Measurements from ENCODE around the gene NPHP4. TPM values are rescaled to one million over a fixed set of nuclear protein-coding genes. Genes with fewer than 3 reads are reported as not detected.

Gene NPHP4
- total RNA-seq, 1 experiment from 2014 or later = 20.0 TPM

DNA sequence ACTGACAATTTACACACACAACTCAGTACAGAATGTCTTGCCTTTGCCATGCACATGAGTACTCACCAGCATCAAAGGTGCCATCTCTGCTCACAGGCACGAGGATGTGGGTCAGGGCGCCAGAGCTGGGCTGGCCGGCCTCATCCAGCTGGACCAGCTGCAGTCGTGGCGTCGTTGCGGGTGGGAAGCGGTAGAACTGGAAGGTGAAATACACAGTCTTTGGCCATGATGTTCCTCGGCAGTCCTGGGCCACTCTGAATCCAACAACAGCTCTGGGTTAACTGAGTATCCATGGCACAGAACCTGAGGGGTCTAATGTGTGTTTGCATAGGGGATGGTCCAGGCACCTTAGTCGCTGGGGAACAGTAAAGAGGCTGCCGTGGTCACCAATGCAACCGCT is 87.7 kb downstream of the NPHP4 start:
- Histone ChIP-seq H3K36me3 (ENCODE audit: control insufficient read depth in 1 of 2, insufficient read depth in 2 of 2, low read length in 2 of 2) (peaks cover 0 to 3% of the 10 kb centered on the region in 2 experiments; a peak in 1 of 4 replicates), H3K27ac (ENCODE audit: low read depth, low read length) (no peak overlapping the region), H3K79me2 (ENCODE audit: insufficient read depth, low read length) (no peaks in the 10 kb centered on the region), H3K9me3 (ENCODE audit: control insufficient read depth in 1 of 2, insufficient read depth in 1 of 2, low read depth in 1 of 2, low read length in 2 of 2) (no peaks in the 10 kb centered on the region), H3K4me3 (replicated peaks in 1 of 2; ENCODE audit: low read depth in 1 of 2, low read length in 2 of 2) (no peak overlapping the region), H3K9ac (ENCODE audit: low read length) (no peak overlapping the region), H3K9me2 (ENCODE audit: insufficient read depth) (no peaks in the 10 kb centered on the region), H2AFZ (ENCODE audit: low read depth, low read length, poor library complexity, severe bottlenecking) (no peak overlapping the region), H3K4me1 (ENCODE audit: control insufficient read depth in 1 of 2, insufficient read depth in 2 of 2, low read length in 2 of 2) (no peaks in the 10 kb centered on the region), H3K27me3 (ENCODE audit: insufficient read depth, low read length) (no peaks in the 10 kb centered on the region), H4K20me1 (ENCODE audit: insufficient read depth) (no peaks in the 10 kb centered on the region), H3K4me2 (ENCODE audit: low read length) (no peak overlapping the region)
- intact Hi-C loops (cut with micrococcal nuclease) = no loop called here
- TF ChIP-seq ZFX (IDR thresholded peaks at IDR 0.05) = no peak
- TF ChIP-seq POLR2A (IDR thresholded peaks at IDR 0.05; ENCODE audit: borderline replicate concordance, extremely low read depth, insufficient read depth, insufficient read length) = no peak
- no peak for TF ChIP-seq ZNF274 (IDR thresholded peaks at IDR 0.05; ENCODE audit: low read depth, low read length)
- TF ChIP-seq EGR1 (IDR thresholded peaks at IDR 0.05; ENCODE audit: low read depth) = no peak
- TF ChIP-seq EZH2 (IDR thresholded peaks at IDR 0.05) = no peak
- TF ChIP-seq SP1 (IDR thresholded peaks at IDR 0.05; ENCODE audit: low read depth) = no peak
- no peak for TF ChIP-seq JUND (IDR thresholded peaks at IDR 0.05)
- no peak for ATAC-seq
- ChIA-PET POLR2A (no interaction called here), CTCF (no interaction called here), RAD21 (ENCODE audit: low non-redundant PET in 1 of 2, low total read pairs in 2 of 2, uncharacterized antibody in 2 of 2, unreplicated experiment in 2 of 2) (no interaction called here)
- no TSS peak for BruUV-seq (replicated peaks)
- DNase-seq (ENCODE audit: low read depth, low spot score) = no peak

DNA sequence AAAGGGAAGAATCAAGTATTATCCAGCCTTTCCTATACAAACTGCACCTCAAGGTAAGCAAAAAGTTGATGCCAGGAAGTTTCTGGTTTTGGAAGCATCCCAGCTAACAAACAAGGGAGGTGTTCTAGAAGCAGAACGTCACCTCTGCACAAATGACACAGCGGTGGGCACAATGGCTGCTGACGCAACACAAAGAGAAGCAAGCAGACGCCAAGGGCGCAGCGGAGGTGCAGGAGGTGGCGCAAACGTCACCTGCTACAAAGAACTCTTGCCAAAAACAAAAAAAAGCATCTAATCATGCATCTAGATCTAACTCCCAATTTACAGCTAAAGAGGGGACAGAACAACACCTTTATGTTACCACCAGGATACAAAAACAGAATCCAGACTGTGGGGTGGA is 88.5 kb downstream of the NPHP4 start:
- Histone ChIP-seq H3K4me3 (replicated peaks in 1 of 2; ENCODE audit: low read depth in 1 of 2, low read length in 2 of 2) (no peak overlapping the region), H2AFZ (ENCODE audit: low read depth, low read length, poor library complexity, severe bottlenecking) (no peak overlapping the region), H3K4me2 (ENCODE audit: low read length) (no peak overlapping the region), H3K79me2 (ENCODE audit: insufficient read depth, low read length) (no peaks in the 10 kb centered on the region), H4K20me1 (ENCODE audit: insufficient read depth) (no peaks in the 10 kb centered on the region), H3K27ac (ENCODE audit: low read depth, low read length) (no peak overlapping the region), H3K4me1 (ENCODE audit: control insufficient read depth in 1 of 2, insufficient read depth in 2 of 2, low read length in 2 of 2) (no peaks in the 10 kb centered on the region), H3K9me2 (ENCODE audit: insufficient read depth) (no peaks in the 10 kb centered on the region), H3K36me3 (ENCODE audit: control insufficient read depth in 1 of 2, insufficient read depth in 2 of 2, low read length in 2 of 2) (peaks cover 0 to 3% of the 10 kb centered on the region in 2 experiments; a peak in 1 of 4 replicates), H3K9me3 (ENCODE audit: control insufficient read depth in 1 of 2, insufficient read depth in 1 of 2, low read depth in 1 of 2, low read length in 2 of 2) (no peaks in the 10 kb centered on the region), H3K9ac (ENCODE audit: low read length) (no peak overlapping the region), H3K27me3 (ENCODE audit: insufficient read depth, low read length) (no peaks in the 10 kb centered on the region)
- no peak for TF ChIP-seq SRF (IDR thresholded peaks at IDR 0.05; ENCODE audit: low read depth)
- TF ChIP-seq TCF7L2 (IDR thresholded peaks at IDR 0.05; ENCODE audit: borderline replicate concordance, extremely low read depth, insufficient read depth, insufficient read length) = no peak
- TF ChIP-seq CEBPB (IDR thresholded peaks at IDR 0.05; ENCODE audit: low read depth) = no peak
- TF ChIP-seq EGR1 (IDR thresholded peaks at IDR 0.05; ENCODE audit: low read depth) = no peak
- no peak for TF ChIP-seq EZH2phosphoT487 (IDR thresholded peaks at IDR 0.05; ENCODE audit: borderline replicate concordance)
- TF ChIP-seq, protein P1, sequence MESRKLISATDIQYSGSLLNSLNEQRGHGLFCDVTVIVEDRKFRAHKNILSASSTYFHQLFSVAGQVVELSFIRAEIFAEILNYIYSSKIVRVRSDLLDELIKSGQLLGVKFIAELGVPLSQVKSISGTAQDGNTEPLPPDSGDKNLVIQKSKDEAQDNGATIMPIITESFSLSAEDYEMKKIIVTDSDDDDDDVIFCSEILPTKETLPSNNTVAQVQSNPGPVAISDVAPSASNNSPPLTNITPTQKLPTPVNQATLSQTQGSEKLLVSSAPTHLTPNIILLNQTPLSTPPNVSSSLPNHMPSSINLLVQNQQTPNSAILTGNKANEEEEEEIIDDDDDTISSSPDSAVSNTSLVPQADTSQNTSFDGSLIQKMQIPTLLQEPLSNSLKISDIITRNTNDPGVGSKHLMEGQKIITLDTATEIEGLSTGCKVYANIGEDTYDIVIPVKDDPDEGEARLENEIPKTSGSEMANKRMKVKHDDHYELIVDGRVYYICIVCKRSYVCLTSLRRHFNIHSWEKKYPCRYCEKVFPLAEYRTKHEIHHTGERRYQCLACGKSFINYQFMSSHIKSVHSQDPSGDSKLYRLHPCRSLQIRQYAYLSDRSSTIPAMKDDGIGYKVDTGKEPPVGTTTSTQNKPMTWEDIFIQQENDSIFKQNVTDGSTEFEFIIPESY (IDR thresholded peaks at IDR 0.05; ENCODE audit: extremely low read depth, insufficient replicate concordance, low read length) = no peak
- TF ChIP-seq, protein P2, sequence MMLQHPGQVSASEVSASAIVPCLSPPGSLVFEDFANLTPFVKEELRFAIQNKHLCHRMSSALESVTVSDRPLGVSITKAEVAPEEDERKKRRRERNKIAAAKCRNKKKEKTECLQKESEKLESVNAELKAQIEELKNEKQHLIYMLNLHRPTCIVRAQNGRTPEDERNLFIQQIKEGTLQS (IDR thresholded peaks at IDR 0.05) = no peak
- no peak for TF ChIP-seq POLR2A (IDR thresholded peaks at IDR 0.05; ENCODE audit: borderline replicate concordance, extremely low read depth, insufficient read depth, insufficient read length)
- TF ChIP-seq, protein P3, sequence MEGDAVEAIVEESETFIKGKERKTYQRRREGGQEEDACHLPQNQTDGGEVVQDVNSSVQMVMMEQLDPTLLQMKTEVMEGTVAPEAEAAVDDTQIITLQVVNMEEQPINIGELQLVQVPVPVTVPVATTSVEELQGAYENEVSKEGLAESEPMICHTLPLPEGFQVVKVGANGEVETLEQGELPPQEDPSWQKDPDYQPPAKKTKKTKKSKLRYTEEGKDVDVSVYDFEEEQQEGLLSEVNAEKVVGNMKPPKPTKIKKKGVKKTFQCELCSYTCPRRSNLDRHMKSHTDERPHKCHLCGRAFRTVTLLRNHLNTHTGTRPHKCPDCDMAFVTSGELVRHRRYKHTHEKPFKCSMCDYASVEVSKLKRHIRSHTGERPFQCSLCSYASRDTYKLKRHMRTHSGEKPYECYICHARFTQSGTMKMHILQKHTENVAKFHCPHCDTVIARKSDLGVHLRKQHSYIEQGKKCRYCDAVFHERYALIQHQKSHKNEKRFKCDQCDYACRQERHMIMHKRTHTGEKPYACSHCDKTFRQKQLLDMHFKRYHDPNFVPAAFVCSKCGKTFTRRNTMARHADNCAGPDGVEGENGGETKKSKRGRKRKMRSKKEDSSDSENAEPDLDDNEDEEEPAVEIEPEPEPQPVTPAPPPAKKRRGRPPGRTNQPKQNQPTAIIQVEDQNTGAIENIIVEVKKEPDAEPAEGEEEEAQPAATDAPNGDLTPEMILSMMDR (IDR thresholded peaks at IDR 0.05 in 2 of 3, conservative IDR thresholded peaks at IDR 0.05 in 1 of 3; ENCODE audit: borderline replicate concordance in 1 of 3, insufficient read depth in 1 of 3, low read depth in 2 of 3, low read length in 2 of 3) = no peak
- no peak for TF ChIP-seq ZNF274 (IDR thresholded peaks at IDR 0.05; ENCODE audit: low read depth, low read length)
- TF ChIP-seq SP1 (IDR thresholded peaks at IDR 0.05; ENCODE audit: low read depth) = no peak
- TF ChIP-seq YY1 (IDR thresholded peaks at IDR 0.05; ENCODE audit: extremely low read depth, insufficient replicate concordance, low read depth, low read length) = no peak
- TF ChIP-seq EZH2 (IDR thresholded peaks at IDR 0.05) = no peak
- TF ChIP-seq ELF1 (IDR thresholded peaks at IDR 0.05; ENCODE audit: borderline replicate concordance, low read depth) = no peak
- TF ChIP-seq, protein P4, sequence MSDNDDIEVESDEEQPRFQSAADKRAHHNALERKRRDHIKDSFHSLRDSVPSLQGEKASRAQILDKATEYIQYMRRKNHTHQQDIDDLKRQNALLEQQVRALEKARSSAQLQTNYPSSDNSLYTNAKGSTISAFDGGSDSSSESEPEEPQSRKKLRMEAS (IDR thresholded peaks at IDR 0.05) = no peak
- no peak for TF ChIP-seq JUND (IDR thresholded peaks at IDR 0.05)
- POLR2A ChIA-PET = no interaction called here
- no peak for ATAC-seq
- intact Hi-C loops (cut with micrococcal nuclease) = no loop called here
- RAD21 ChIA-PET (ENCODE audit: low non-redundant PET in 1 of 2, low total read pairs in 2 of 2, uncharacterized antibody in 2 of 2, unreplicated experiment in 2 of 2) = no interaction called here
- BruUV-seq (replicated peaks) = no TSS peak
- CTCF ChIA-PET = no interaction called here
- DNase-seq (ENCODE audit: low read depth, low spot score) = no peak
